Mucosa of descending colon (tissue), 3 donors: ENCODE results near the gene MED25. TPM values are rescaled to one million over a fixed set of nuclear protein-coding genes. Genes with fewer than 3 reads are reported as not detected.
A peak's percentile ranks its signal among the peaks of the same experiment; 100 is the strongest.

Experiments used
- ATAC-seq: fragments of 200-7000 bp; cut with Tn5 transposase; one replicate; pipeline ENCODE4 v1.9.1; 2020; ENCODE audit warnings: mild to moderate bottlenecking, moderate library complexity
- DNase-seq, 3 donors: peaks; one replicate each; pipeline ENCODE4 v3.0.0-alpha.2; 2020
- H3K36me3 ChIP-seq: fragments of 200-600 bp; one replicate; pipeline ENCODE4 v1.8.0; 2021; ENCODE audit warnings: low read depth, mild to moderate bottlenecking
- H3K4me1 ChIP-seq: fragments of 200-600 bp; one replicate; pipeline ENCODE4 v1.8.0; 2021; ENCODE audit warnings: low read depth, mild to moderate bottlenecking
- H3K4me3 ChIP-seq: fragments of 200-600 bp; one replicate; pipeline ENCODE4 v1.8.0; 2021; ENCODE audit warnings: mild to moderate bottlenecking
- H3K9me3 ChIP-seq: fragments of 200-600 bp; one replicate; pipeline ENCODE4 v1.8.0; 2021; ENCODE audit warnings: mild to moderate bottlenecking
- intact Hi-C, 2 donors: fragments of 100-400 bp; cut with DNase I in 1 of 2; cut with micrococcal nuclease in 1 of 2; formaldehyde crosslinking; loops; one replicate each; pipeline versions ENCODE4 v1.11.0 to v1.11.1; 2022; cut with DNase I, micrococcal nuclease
- total RNA-seq, 3 donors: library from RNA; stranded (reverse); fragmentation: NEBNext Ultra II Directional in 2 of 3; extraction: Animal tissue kit (Norgen Biotek cat#: 25700) in 2 of 3; gene quantifications; one replicate each; pipeline versions ENCODE4 v1.2.1 to v1.2.4, GENCODE V29; 2021 to 2023
- TF ChIP-seq, protein P1 (sequence below): fragments of 200-600 bp; IDR thresholded peaks from one replicate; pipeline ENCODE4 v1.8.0; 2022; ENCODE audit warnings: antibody characterized with exemption, mild to moderate bottlenecking
- donor health status: DM: no; HTN: no; CAD: no; lungs with moderate emphysema.
- donor health status: DM: no; HTN: no; CAD: no.
- donor health status: DM: no; HTN: yes; CAD: no.

MED25 gene
- total RNA-seq, 3 donors from 2014 or later = 54.7 to 57.4 (median 55.2) TPM

DNA sequence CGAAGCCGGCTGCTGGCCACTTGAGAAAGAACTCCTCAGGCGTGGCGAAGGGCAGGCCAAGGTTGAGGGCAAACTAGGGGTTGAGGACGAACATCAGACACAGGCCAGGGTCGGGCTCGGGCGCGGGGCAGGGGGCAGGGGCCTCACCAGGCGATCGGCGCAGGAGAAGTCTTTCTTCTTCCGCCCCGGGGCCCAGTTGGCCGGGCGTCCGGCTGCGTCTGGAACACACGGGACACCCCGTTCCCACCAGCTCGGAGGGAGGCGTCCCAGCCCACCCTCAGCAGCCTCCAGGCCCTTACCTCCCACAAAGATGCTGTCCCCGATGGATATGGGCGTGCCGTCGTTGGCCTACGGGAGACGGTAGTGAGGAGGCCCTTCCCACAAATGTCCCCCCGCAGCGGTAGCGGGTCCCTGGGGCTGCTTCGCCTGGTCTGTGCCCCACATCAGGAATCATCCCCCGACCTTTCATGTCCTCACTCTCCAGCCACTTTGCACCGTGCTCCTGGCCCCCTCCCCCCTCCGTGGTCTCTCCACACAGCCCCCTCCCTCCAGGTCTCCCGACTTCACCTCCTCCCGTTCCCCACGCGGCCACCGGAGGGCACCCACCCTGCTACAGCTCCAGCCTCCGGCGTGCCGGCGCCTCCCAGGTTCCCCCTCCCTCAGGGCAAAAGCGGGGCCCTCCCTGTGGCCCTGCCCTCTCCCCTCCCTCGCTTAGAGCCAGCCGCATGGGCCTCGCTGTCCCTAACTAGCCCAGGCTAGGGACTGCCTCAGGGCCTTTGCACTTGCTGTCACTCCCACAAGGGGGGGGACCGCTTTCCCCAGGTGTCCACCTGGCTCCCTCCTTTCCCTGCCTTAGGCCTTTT is 44.5 kb downstream of the MED25 start:
- intact Hi-C loops = no loop called here
- DNase-seq (peak in 2 of 3 donors; percentile 43 to 62), ATAC-seq (no peak)
- Histone ChIP-seq H3K9me3 (no peaks in the 10 kb centered on the region), H3K4me3 (no peak overlapping the region), H3K4me1 (peaks cover 18% of the 10 kb centered on the region), H3K36me3 (peaks cover 9% of the 10 kb centered on the region)
- TF ChIP-seq, protein P1, sequence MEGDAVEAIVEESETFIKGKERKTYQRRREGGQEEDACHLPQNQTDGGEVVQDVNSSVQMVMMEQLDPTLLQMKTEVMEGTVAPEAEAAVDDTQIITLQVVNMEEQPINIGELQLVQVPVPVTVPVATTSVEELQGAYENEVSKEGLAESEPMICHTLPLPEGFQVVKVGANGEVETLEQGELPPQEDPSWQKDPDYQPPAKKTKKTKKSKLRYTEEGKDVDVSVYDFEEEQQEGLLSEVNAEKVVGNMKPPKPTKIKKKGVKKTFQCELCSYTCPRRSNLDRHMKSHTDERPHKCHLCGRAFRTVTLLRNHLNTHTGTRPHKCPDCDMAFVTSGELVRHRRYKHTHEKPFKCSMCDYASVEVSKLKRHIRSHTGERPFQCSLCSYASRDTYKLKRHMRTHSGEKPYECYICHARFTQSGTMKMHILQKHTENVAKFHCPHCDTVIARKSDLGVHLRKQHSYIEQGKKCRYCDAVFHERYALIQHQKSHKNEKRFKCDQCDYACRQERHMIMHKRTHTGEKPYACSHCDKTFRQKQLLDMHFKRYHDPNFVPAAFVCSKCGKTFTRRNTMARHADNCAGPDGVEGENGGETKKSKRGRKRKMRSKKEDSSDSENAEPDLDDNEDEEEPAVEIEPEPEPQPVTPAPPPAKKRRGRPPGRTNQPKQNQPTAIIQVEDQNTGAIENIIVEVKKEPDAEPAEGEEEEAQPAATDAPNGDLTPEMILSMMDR = no peak

DNA sequence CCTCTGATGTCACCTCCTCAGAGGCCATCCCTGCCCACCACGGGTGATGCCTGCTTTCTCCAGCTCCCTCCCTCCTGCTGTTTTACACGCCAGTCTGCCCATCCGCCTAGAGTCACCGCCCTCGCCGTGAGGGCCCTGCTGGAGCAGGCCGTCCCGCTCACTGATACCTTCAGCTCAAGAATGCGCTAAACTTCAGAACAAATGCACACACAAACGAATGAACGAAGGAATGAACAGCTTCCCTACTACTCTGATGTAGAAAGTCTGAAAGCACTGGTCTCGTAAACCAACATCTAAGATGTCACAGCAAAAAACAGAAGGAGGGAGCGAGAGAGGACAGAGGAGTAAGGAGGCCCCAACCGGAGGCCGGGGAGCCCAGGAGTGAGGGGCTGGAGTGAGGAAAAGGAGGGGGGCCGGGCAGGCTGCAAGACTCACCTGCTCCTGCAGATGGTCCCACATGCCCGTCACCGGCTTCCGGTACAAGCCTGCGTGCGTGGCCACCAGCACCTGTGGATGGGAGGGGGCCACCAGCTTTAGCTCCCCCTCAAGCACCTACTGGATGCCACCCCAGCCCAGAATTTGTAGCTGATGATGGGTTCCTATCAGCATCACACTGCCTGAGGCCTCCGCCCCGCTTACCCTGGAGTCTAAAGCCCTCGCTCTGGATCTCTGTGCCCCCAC is 45.3 kb downstream of the MED25 start:
- no peak for ATAC-seq

DNA sequence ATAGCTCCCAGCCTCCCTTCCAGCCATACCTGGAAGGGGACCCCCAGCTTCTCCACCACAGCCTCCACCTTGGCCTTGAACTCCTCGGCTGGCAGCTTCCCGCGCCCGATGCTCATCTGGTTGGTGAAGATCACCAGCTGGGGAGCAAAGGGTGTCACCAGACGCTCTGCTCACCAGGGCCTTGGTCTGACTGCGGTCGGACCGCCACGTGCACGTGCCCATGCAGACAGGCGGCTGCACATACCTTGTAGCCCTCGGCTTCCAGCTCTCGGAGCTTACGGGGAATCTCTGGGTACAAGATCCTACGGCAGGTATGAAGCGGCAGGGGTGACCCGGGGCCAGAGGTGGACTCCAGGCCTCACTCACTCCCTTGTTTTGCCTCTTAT is 45.8 kb downstream of the MED25 start:
- intact Hi-C loops = no loop called here
- no peaks in the 10 kb centered on the region for H3K9me3 ChIP-seq
- peaks cover 9% of the 10 kb centered on the region for H3K36me3 ChIP-seq
- no peak overlapping the region for H3K4me3 ChIP-seq
- peaks cover 25% of the 10 kb centered on the region for H3K4me1 ChIP-seq
- ATAC-seq (no peak), DNase-seq (peak in 2 of 3 donors; percentile 7 to 52)
- TF ChIP-seq, protein P1 = no peak

More for the DNA sequence above, 45.3 kb downstream of the MED25 start:
- Histone ChIP-seq H3K4me3 (no peak overlapping the region), H3K9me3 (no peaks in the 10 kb centered on the region), H3K36me3 (peaks cover 9% of the 10 kb centered on the region), H3K4me1 (peaks cover 20% of the 10 kb centered on the region)
- peak in 1 of 3 donors; percentile 30 for DNase-seq
- intact Hi-C loops = no loop called here
- TF ChIP-seq, protein P1 = no peak

DNA sequence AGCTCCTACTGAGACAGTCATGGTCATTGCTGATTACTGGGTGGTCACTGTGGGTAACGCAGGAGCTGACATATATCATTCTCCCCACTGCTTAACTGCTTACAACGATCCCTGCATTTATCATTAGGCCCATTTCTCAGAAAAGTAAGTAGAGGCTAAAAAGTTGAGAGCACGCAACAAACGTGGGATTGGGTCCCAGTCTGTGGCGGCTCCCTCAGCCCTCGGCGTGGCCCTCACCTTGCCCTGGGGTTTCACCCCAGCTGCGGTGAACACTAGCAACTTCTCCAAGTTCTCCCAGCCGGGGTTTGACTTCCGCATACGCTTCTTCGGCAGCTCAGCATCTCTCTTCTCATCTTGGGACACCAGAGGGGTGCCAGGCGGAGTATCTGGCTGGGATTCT is 46.8 kb downstream of the MED25 start:
- TF ChIP-seq, protein P1 = no peak
- DNase-seq (no peak), ATAC-seq (no peak)
- H3K4me3 ChIP-seq = no peak overlapping the region
- H3K9me3 ChIP-seq = no peaks in the 10 kb centered on the region
- peaks cover 29% of the 10 kb centered on the region for H3K4me1 ChIP-seq
- peaks cover 9% of the 10 kb centered on the region for H3K36me3 ChIP-seq
- intact Hi-C loops = no loop called here

DNA sequence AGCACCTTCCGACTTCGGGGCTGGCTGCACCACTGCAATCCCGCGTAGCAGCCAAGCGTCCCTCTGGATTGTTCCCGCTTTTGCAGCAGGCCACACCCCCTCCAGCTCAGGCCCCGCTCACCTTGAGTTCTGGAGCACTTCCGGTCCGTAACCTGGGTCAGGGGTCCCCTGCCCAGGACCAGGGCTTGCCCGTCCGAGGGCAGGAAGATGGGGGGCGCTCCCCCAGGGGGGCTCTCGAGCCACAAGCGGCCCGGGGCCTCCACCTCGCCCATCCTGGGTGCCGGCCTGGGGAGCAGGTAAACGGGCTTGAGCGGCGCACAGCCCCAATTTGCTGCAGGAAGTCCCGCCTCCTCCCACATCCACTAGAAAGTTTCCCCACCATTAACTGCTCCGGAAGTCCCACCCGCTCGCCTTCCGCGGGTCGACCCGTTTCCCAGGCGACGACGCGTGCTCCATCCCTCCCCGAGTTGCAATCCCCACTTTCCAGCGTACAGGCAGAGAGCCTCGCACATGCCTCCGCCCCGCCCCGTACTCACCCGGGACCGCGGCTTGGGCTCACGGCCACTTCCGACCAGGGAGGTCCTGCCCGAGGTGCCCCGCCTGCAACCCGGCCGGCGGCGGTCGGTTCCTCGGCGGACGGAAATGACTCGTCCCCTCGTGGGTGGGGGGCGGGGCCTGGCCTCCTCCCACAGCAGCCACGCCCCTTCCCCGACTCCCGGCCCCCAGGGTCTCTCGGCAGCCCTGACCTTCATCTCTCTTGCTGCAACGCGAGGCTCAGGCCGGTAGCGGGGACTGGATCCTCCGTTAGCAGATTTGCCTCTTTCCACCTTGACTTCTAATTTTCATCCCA is 49.1 kb downstream of the MED25 start, which contains the start of gene PNKP:
Gene PNKP, minus strand, starts transcription at position 644 of the 850 bp plus-strand sequence. Its CDS starts 372 bp downstream, at position 272.
- intact Hi-C loops = no loop called here
- peak; percentile 91 to 94 (median 91) for DNase-seq

More for the DNA sequence above, 49.1 kb downstream of the MED25 start, which contains the start of gene PNKP:
- H3K4me3 ChIP-seq = peak within 1 kb of the TSS; percentile 12
- peaks cover 9% of the 10 kb centered on the region for H3K36me3 ChIP-seq
- H3K9me3 ChIP-seq = no peaks in the 10 kb centered on the region
- TF ChIP-seq, protein P1 = no peak
- ATAC-seq = peak; percentile 72
- peaks cover 39% of the 10 kb centered on the region for H3K4me1 ChIP-seq
